Measurements from ENCODE around the gene TKTL1. TPM values are rescaled to one million over a fixed set of nuclear protein-coding genes. Genes with fewer than 3 reads are reported as not detected.
A peak's percentile ranks its signal among the peaks of the same experiment; 100 is the strongest.

TKTL1 gene
- total RNA-seq, 2 donors from 2014 or later = not detected

DNA sequence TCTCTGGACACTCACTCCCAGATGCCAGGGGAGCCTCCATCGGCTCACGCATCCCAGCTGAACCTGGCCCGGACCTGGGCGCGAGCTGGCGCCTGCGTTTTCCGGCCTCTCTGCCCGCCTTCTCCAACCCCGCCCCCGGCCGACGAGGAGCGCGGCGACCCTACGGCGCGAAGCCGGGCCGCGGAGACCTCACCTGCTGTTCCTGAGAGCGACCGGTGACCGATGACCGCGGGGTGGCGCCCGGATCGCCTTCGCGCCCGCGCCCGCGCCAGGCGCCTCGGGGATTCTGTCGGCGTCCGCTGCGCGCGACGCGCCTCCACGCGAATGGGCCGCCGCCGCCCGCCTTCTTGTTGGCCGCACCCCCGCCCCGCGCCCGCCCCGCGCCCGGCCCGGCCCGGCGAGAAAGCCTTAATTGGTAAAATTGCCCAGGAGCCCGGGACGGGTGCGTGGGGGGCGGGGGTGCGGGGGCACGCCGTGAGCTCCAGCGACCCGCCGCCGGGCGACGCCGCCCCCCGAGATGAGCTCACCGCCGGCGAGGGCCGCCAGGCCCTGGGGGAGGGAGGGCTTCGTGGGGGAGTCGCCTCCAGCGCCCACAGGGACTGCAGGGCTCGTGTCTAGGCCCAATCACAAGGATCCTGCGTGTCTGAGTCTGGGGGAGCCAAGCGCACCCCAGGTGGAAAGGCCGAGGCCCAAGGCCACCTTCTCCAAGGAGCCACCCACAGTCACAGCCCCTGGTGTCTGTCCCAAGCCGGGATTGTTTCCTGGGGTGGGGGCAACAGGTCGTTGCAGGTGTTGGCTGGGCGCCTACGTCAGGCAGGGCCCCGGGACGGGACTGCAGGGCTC is 78.9 kb downstream of the TKTL1 start, which contains the start of gene FLNA:
TSS of gene FLNA (minus strand) at position 322 of the 843 bp plus-strand sequence. CDS start 3,389 bp downstream, outside the sequence.
- peak in 1 of 3 donors; percentile 20 for TF ChIP-seq POLR2A (IDR thresholded peaks at IDR 0.05)
- TF ChIP-seq, protein P1, sequence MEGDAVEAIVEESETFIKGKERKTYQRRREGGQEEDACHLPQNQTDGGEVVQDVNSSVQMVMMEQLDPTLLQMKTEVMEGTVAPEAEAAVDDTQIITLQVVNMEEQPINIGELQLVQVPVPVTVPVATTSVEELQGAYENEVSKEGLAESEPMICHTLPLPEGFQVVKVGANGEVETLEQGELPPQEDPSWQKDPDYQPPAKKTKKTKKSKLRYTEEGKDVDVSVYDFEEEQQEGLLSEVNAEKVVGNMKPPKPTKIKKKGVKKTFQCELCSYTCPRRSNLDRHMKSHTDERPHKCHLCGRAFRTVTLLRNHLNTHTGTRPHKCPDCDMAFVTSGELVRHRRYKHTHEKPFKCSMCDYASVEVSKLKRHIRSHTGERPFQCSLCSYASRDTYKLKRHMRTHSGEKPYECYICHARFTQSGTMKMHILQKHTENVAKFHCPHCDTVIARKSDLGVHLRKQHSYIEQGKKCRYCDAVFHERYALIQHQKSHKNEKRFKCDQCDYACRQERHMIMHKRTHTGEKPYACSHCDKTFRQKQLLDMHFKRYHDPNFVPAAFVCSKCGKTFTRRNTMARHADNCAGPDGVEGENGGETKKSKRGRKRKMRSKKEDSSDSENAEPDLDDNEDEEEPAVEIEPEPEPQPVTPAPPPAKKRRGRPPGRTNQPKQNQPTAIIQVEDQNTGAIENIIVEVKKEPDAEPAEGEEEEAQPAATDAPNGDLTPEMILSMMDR (IDR thresholded peaks at IDR 0.05) = peak in 4 of 7 experiments; percentile 15 to 38 (median 28)
- ATAC-seq = no peak
- Histone ChIP-seq H3K27me3 (no peaks in the 10 kb centered on the region), H3K4me3 (no peak within 1 kb of the TSS), H3K4me1 (peaks cover 37% of the 10 kb centered on the region), H3K9me3 (no peaks in the 10 kb centered on the region), H3K36me3 (replicated peaks in 1 of 2; ENCODE audit: insufficient read depth in 1 of 2, low read depth in 2 of 2) (no peaks in the 10 kb centered on the region), H3K27ac (peak within 1 kb of the TSS; percentile 32 to 84 (median 74))
- intact Hi-C loops (cut with DNase I) = no loop called here
- 6% methylated on average over 29 of the region's 95 CpGs; no CpG with 5 or more reads in 1 of the 2 donors for WGBS, 2 donors
- DNase-seq = peak; percentile 39 to 66 (median 58)

DNA sequence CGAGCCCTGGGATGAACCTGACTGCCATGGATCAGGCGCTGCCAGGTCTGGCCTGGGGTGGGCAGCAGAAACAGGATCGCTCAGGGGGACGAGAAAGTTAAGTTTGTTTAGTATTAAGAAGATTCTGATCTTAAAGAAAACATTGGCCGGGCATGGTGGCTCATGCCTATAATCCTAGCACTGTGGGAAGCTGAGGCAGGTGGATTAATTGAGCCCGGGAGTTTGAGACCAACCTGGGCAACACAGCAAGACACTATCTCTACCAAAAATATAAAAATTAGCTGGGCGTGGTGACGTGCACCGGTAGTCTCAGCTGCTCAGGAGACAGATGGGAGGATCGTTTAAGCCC is 79.5 kb downstream of the TKTL1 start:
- intact Hi-C loops (cut with DNase I) = no loop called here
- ATAC-seq (no peak), DNase-seq (no peak)
- Histone ChIP-seq H3K27ac (peak overlapping the region; percentile 32 to 84 (median 74)), H3K27me3 (no peaks in the 10 kb centered on the region), H3K9me3 (no peaks in the 10 kb centered on the region), H3K36me3 (replicated peaks in 1 of 2; ENCODE audit: insufficient read depth in 1 of 2, low read depth in 2 of 2) (no peaks in the 10 kb centered on the region), H3K4me3 (no peak overlapping the region), H3K4me1 (peaks cover 36% of the 10 kb centered on the region)
- 43 to 50% methylated on average over 8 to 10 of the region's 10 CpGs for WGBS, 2 donors
- TF ChIP-seq, protein P1 (IDR thresholded peaks at IDR 0.05) = no peak
- no peak for TF ChIP-seq POLR2A (IDR thresholded peaks at IDR 0.05)

DNA sequence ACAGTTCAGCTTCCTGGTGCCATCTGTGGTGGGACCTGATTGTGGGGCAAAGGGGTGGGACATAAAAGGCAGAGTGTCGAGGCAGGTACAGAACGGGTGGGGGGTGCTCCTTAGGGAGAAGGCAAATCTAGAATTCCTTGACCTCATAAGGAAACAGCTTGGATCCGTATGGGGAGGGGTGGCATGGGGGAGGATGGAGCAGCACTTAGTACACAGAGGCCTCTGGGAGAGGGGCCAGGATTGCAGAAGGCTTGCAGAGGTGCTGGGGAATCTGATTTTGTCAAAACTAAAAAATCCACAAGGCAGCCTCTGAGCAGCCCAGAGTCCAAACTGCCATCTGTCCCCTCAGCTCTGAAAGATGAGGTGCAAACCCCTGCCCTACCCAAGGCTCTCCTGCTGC is 81.2 kb downstream of the TKTL1 start:
- intact Hi-C loops (cut with DNase I) = no loop called here
- WGBS, 2 donors = 60 to 83% methylated on average over 3 of the region's 3 CpGs
- Histone ChIP-seq H3K27me3 (no peaks in the 10 kb centered on the region), H3K4me3 (no peak overlapping the region), H3K27ac (peak overlapping the region in 1 of 4 donors; percentile 95), H3K9me3 (no peaks in the 10 kb centered on the region), H3K36me3 (replicated peaks in 1 of 2; ENCODE audit: insufficient read depth in 1 of 2, low read depth in 2 of 2) (no peaks in the 10 kb centered on the region), H3K4me1 (peaks cover 37% of the 10 kb centered on the region)
- no peak for TF ChIP-seq POLR2A (IDR thresholded peaks at IDR 0.05)
- TF ChIP-seq, protein P1 (IDR thresholded peaks at IDR 0.05) = no peak
- ATAC-seq = no peak
- DNase-seq = no peak

DNA sequence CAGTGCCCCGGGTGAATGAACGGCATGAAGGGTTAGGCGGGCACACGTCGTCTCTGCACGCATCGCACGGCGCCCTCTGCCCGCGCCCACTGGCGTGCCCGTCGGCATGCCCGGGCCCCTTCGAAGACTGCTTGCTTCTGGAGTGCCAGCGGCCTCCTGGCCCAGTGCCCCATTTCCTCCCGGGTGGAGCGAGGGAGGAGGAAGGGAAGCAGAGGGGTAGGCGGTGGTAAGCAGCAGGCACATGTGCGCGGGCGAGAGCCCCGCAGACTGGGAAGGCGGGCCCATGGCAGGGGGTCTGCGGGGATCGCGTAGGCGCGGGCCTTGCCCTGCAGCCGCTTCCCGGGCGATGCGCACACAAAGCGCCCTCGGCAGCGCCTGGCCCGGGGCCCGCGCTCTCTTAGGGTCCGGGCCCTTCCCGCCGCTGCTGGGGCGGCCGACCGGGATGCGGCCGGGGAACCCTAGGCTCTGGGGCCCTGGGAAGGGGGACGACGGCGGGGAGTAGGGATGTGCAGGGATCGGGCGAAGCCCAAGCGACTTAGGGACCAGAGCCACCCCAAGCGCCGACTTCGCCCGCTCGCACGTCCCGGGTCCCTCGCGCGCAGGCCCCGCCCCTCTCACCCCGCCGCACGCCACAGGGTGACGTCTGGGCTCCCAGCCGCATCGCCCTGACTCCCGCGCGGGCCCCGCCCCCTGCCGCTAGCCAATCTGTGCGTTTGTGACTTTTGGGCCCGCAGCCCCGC is 82.6 kb downstream of the TKTL1 start:
- Histone ChIP-seq H3K36me3 (replicated peaks in 1 of 2; ENCODE audit: insufficient read depth in 1 of 2, low read depth in 2 of 2) (no peaks in the 10 kb centered on the region), H3K9me3 (no peaks in the 10 kb centered on the region), H3K27me3 (no peaks in the 10 kb centered on the region), H3K4me3 (no peak overlapping the region), H3K4me1 (peaks cover 27% of the 10 kb centered on the region), H3K27ac (peak overlapping the region; percentile 86 to 98 (median 96))
- TF ChIP-seq, protein P1 (IDR thresholded peaks at IDR 0.05) = no peak
- TF ChIP-seq POLR2A (IDR thresholded peaks at IDR 0.05) = peak; percentile 73 to 82 (median 78)
- peak; percentile 7 for ATAC-seq
- intact Hi-C loops (cut with DNase I) = no loop called here
- peak; percentile 63 to 73 (median 69) for DNase-seq
- 0% methylated on average over 5 of the region's 79 CpGs; no CpG with 5 or more reads in 1 of the 2 donors for WGBS, 2 donors

Data from body of pancreas (tissue), 4 donors.